HG03103 (cell line): ENCODE results near the gene SSPN.

Experiments used
- ATAC-seq: cut with Tn5 transposase; IDR thresholded peaks from one replicate; pipeline ENCODE4 v1.9.1; 2021; ENCODE audit warnings: low read depth; ENCODE audit not compliant: unreplicated experiment

SSPN gene

GRCh38 chr12:26185532-26186320, 9.6 kb upstream of the SSPN start:
- no peak for ATAC-seq

- ATAC-seq, result no peak
These were observed 8.2 kb upstream of the SSPN start for GRCh38 chr12:26187014-26187798.

- no peak for ATAC-seq
These were observed 7.2 kb upstream of the SSPN start for GRCh38 chr12:26188127-26188526.

- ATAC-seq, result no peak
These were observed 6.7 kb upstream of the SSPN start for GRCh38 chr12:26188641-26189040.

- no peak for ATAC-seq
These were observed 3.2 kb upstream of the SSPN start for GRCh38 chr12:26192142-26192541.

GRCh38 chr12:26193539-26193938, 1.8 kb upstream of the SSPN start:
- no peak for ATAC-seq

GRCh38 chr12:26195641-26196420, 458 bp downstream of the SSPN start:
- ATAC-seq, result no peak

- ATAC-seq, result no peak
These were observed 996 bp downstream of the SSPN start for GRCh38 chr12:26196421-26196716.

- ATAC-seq, result no peak
These were observed 2.5 kb downstream of the SSPN start for GRCh38 chr12:26197832-26198231.

- no peak for ATAC-seq
These were observed 3.4 kb downstream of the SSPN start for GRCh38 chr12:26198742-26199141.

GRCh38 chr12:26203167-26203780, 7.9 kb downstream of the SSPN start:
- ATAC-seq, result no peak

GRCh38 chr12:26204612-26205289, 9.4 kb downstream of the SSPN start:
- ATAC-seq, result no peak

- no peak for ATAC-seq
These were observed 9.9 kb downstream of the SSPN start for GRCh38 chr12:26205298-26205697.

GRCh38 chr12:26205941-26206340, 10.6 kb downstream of the SSPN start:
- no peak for ATAC-seq

- no peak for ATAC-seq
These were observed 16.0 kb downstream of the SSPN start for GRCh38 chr12:26211331-26211730.

- ATAC-seq, result no peak
These were observed 17.0 kb downstream of the SSPN start for GRCh38 chr12:26212396-26212795.

GRCh38 chr12:26212988-26213387, 17.6 kb downstream of the SSPN start:
- ATAC-seq, result no peak

GRCh38 chr12:26214121-26214520, 18.7 kb downstream of the SSPN start:
- ATAC-seq, result no peak

GRCh38 chr12:26219736-26220135, 24.4 kb downstream of the SSPN start:
- ATAC-seq, result no peak

- no peak for ATAC-seq
These were observed 29.3 kb downstream of the SSPN start for GRCh38 chr12:26224657-26225056.
